ENCODE measurements around the gene GRSF1. TPM values are rescaled to one million over a fixed set of nuclear protein-coding genes. Genes with fewer than 3 reads are reported as not detected.

GRSF1 gene
- total and polyA plus RNA-seq, 10 of the 15 experiments (the other 5 are each of a cell fraction or from before 2014, with no cell fraction given): 37.5 to 105 (median 68.4) TPM

DNA sequence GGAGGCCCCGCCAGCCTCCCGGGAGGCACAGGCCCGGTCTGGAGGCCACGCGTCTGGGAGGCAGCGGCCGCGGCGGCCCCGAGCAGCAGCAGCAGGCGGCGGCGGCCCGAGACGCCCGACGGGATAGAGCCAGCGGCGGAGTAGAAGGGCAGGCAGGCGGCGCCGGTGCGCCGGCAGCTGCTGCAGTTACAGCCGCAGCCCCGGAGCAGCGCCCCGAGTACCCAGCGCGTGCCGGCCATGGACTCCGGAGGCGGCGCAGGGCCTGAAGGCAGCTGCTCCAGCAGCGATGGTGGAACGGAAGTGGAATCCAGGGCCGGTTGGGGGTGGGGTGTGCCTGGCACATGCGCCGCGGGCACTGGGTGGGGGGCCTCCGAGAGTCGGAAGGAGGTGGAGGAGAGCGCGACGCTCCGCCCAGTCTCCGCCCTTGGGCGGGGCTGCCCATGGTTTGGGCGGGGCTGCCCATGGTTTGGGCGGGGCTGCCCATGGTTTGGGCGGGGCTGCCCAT, at the start of gene GRSF1 (continued):
- TF ChIP-seq MYB (IDR thresholded peaks at IDR 0.05; ENCODE audit: borderline replicate concordance, low read depth, low read length) (no peak), KLF5 (IDR thresholded peaks at IDR 0.05; ENCODE audit: partially characterized antibody) (no peak), MYC (IDR thresholded peaks at IDR 0.05; ENCODE audit: insufficient read depth, insufficient read length, insufficient replicate concordance, low read length, severe bottlenecking) (no peak), NR2F1 (conservative IDR thresholded peaks at IDR 0.05) (peak; percentile 46), ZBED1 (IDR thresholded peaks at IDR 0.05; ENCODE audit: borderline replicate concordance) (no peak), CHD4 (IDR thresholded peaks at IDR 0.05) (no peak), NFYA (IDR thresholded peaks at IDR 0.05; ENCODE audit: borderline replicate concordance, low read depth, low read length) (no peak), SREBF2 (IDR thresholded peaks at IDR 0.05; ENCODE audit: low read length) (no peak), ZNF207 (IDR thresholded peaks at IDR 0.05; ENCODE audit: borderline replicate concordance) (peak; percentile 76; the same call in 1 of the 2 replicates), YY1 (IDR thresholded peaks at IDR 0.05; ENCODE audit: low read depth, low read length) (peak; percentile 89), CBX5 (IDR thresholded peaks at IDR 0.05; ENCODE audit: low read depth) (no peak), JUNB (IDR thresholded peaks at IDR 0.05) (no peak), SRF (IDR thresholded peaks at IDR 0.05; ENCODE audit: low read depth in 2 of 2, low read length in 2 of 2) (peak in 1 of 2 experiments; percentile 3; a peak in 1 of 4 replicates)
- TF ChIP-seq, protein P1, sequence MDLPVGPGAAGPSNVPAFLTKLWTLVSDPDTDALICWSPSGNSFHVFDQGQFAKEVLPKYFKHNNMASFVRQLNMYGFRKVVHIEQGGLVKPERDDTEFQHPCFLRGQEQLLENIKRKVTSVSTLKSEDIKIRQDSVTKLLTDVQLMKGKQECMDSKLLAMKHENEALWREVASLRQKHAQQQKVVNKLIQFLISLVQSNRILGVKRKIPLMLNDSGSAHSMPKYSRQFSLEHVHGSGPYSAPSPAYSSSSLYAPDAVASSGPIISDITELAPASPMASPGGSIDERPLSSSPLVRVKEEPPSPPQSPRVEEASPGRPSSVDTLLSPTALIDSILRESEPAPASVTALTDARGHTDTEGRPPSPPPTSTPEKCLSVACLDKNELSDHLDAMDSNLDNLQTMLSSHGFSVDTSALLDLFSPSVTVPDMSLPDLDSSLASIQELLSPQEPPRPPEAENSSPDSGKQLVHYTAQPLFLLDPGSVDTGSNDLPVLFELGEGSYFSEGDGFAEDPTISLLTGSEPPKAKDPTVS (IDR thresholded peaks at IDR 0.05; ENCODE audit: low read depth, low read length): no peak
- TF ChIP-seq, protein P2, sequence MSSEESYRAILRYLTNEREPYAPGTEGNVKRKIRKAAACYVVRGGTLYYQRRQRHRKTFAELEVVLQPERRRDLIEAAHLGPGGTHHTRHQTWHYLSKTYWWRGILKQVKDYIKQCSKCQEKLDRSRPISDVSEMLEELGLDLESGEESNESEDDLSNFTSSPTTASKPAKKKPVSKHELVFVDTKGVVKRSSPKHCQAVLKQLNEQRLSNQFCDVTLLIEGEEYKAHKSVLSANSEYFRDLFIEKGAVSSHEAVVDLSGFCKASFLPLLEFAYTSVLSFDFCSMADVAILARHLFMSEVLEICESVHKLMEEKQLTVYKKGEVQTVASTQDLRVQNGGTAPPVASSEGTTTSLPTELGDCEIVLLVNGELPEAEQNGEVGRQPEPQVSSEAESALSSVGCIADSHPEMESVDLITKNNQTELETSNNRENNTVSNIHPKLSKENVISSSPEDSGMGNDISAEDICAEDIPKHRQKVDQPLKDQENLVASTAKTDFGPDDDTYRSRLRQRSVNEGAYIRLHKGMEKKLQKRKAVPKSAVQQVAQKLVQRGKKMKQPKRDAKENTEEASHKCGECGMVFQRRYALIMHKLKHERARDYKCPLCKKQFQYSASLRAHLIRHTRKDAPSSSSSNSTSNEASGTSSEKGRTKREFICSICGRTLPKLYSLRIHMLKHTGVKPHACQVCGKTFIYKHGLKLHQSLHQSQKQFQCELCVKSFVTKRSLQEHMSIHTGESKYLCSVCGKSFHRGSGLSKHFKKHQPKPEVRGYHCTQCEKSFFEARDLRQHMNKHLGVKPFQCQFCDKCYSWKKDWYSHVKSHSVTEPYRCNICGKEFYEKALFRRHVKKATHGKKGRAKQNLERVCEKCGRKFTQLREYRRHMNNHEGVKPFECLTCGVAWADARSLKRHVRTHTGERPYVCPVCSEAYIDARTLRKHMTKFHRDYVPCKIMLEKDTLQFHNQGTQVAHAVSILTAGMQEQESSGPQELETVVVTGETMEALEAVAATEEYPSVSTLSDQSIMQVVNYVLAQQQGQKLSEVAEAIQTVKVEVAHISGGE (CRISPR knock-in tag; IDR thresholded peaks at IDR 0.05): no peak
- TF ChIP-seq, protein P3, sequence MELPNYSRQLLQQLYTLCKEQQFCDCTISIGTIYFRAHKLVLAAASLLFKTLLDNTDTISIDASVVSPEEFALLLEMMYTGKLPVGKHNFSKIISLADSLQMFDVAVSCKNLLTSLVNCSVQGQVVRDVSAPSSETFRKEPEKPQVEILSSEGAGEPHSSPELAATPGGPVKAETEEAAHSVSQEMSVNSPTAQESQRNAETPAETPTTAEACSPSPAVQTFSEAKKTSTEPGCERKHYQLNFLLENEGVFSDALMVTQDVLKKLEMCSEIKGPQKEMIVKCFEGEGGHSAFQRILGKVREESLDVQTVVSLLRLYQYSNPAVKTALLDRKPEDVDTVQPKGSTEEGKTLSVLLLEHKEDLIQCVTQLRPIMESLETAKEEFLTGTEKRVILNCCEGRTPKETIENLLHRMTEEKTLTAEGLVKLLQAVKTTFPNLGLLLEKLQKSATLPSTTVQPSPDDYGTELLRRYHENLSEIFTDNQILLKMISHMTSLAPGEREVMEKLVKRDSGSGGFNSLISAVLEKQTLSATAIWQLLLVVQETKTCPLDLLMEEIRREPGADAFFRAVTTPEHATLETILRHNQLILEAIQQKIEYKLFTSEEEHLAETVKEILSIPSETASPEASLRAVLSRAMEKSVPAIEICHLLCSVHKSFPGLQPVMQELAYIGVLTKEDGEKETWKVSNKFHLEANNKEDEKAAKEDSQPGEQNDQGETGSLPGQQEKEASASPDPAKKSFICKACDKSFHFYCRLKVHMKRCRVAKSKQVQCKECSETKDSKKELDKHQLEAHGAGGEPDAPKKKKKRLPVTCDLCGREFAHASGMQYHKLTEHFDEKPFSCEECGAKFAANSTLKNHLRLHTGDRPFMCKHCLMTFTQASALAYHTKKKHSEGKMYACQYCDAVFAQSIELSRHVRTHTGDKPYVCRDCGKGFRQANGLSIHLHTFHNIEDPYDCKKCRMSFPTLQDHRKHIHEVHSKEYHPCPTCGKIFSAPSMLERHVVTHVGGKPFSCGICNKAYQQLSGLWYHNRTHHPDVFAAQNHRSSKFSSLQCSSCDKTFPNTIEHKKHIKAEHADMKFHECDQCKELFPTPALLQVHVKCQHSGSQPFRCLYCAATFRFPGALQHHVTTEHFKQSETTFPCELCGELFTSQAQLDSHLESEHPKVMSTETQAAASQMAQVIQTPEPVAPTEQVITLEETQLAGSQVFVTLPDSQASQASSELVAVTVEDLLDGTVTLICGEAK (IDR thresholded peaks at IDR 0.05; ENCODE audit: borderline replicate concordance): no peak
- TF ChIP-seq, protein P4, sequence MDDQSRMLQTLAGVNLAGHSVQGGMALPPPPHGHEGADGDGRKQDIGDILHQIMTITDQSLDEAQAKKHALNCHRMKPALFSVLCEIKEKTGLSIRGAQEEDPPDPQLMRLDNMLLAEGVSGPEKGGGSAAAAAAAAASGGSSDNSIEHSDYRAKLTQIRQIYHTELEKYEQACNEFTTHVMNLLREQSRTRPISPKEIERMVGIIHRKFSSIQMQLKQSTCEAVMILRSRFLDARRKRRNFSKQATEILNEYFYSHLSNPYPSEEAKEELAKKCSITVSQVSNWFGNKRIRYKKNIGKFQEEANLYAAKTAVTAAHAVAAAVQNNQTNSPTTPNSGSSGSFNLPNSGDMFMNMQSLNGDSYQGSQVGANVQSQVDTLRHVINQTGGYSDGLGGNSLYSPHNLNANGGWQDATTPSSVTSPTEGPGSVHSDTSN (IDR thresholded peaks at IDR 0.05; ENCODE audit: insufficient replicate concordance, low read depth, low read length): no peak
- TF ChIP-seq, protein P5, sequence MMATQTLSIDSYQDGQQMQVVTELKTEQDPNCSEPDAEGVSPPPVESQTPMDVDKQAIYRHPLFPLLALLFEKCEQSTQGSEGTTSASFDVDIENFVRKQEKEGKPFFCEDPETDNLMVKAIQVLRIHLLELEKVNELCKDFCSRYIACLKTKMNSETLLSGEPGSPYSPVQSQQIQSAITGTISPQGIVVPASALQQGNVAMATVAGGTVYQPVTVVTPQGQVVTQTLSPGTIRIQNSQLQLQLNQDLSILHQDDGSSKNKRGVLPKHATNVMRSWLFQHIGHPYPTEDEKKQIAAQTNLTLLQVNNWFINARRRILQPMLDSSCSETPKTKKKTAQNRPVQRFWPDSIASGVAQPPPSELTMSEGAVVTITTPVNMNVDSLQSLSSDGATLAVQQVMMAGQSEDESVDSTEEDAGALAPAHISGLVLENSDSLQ (IDR thresholded peaks at IDR 0.05): no peak

Data from GM12878 (cell line).